OCI-LY1 (cell line): Measurements from ENCODE around the gene ELF2.
"Not testable (repeated sequence)": the region's sequence is repeated elsewhere in the genome, so short reads cannot be mapped to it uniquely, and the experiment has no call there.

Source experiments
- H2AFZ ChIP-seq: fragments of 200-600 bp; sonication (generic), shearing (Covaris generic); 2 replicates; pipeline ENCODE4 v1.6.0; 2014; ENCODE audit warnings: antibody characterized with exemption, mild to moderate bottlenecking, low read length
- H3F3A ChIP-seq: fragments of 200-600 bp; sonication (generic), shearing (Covaris generic); 2 replicates; pipeline ENCODE4 v1.6.0; 2014; ENCODE audit warnings: mild to moderate bottlenecking, antibody characterized with exemption, low read length, moderate library complexity; ENCODE audit not compliant: insufficient read depth
- H3K27ac ChIP-seq: fragments of 200-600 bp; sonication (generic); 2 replicates; pipeline ENCODE4 v1.5.1; 2014; ENCODE audit warnings: low read length, mixed run types, mild to moderate bottlenecking, low read depth; ENCODE audit not compliant: poor library complexity, severe bottlenecking
- H3K27me3 ChIP-seq: fragments of 200-600 bp; sonication (generic); 2 replicates; pipeline ENCODE4 v1.6.0; 2014; ENCODE audit warnings: antibody characterized with exemption, mild to moderate bottlenecking, low read length, moderate library complexity; ENCODE audit not compliant: insufficient read depth
- H3K36me3 ChIP-seq: fragments of 200-600 bp; sonication (generic); 2 replicates; pipeline ENCODE4 v1.6.1; 2014; ENCODE audit warnings: mild to moderate bottlenecking, antibody characterized with exemption, low read length, moderate library complexity, mixed read lengths; ENCODE audit not compliant: insufficient read depth
- H3K4me1 ChIP-seq: fragments of 200-600 bp; sonication (generic); 2 replicates; pipeline ENCODE4 v1.5.1; 2014; ENCODE audit warnings: mild to moderate bottlenecking, low read length, moderate library complexity; ENCODE audit not compliant: insufficient read depth, severe bottlenecking
- H3K4me2 ChIP-seq: fragments of 200-600 bp; sonication (generic), shearing (Covaris generic); 2 replicates; pipeline ENCODE4 v1.6.1; 2014; ENCODE audit warnings: low read length
- H3K4me3 ChIP-seq: fragments of 200-600 bp; sonication (generic); 2 replicates; pipeline ENCODE4 v1.5.1; 2014; ENCODE audit warnings: low read length, low read depth, mild to moderate bottlenecking, mixed read lengths; ENCODE audit not compliant: poor library complexity, severe bottlenecking
- H3K79me2 ChIP-seq: fragments of 200-600 bp; shearing (Covaris generic); 2 replicates; pipeline ENCODE4 v1.6.1; 2016; ENCODE audit warnings: mixed run types, low read length, mixed read lengths; ENCODE audit not compliant: insufficient read depth
- H3K9ac ChIP-seq: fragments of 200-600 bp; sonication (generic), shearing (Covaris generic); 2 replicates; pipeline ENCODE4 v1.6.1; 2014; ENCODE audit warnings: mild to moderate bottlenecking, low read length, mixed read lengths
- H3K9me2 ChIP-seq: fragments of 200-600 bp; sonication (generic), shearing (Covaris generic); 2 replicates; pipeline ENCODE4 v1.6.1; 2014; ENCODE audit warnings: low read depth, mild to moderate bottlenecking, low read length, mixed read lengths
- H3K9me3 ChIP-seq: fragments of 200-600 bp; shearing (Covaris generic); 2 replicates; pipeline ENCODE4 v1.6.1; 2014; ENCODE audit warnings: low read length, mixed read lengths
- H4K20me1 ChIP-seq: fragments of 200-600 bp; sonication (generic), shearing (Covaris generic); 2 replicates; pipeline ENCODE4 v1.6.0; 2016; ENCODE audit warnings: mild to moderate bottlenecking, low read length; ENCODE audit not compliant: insufficient read depth
- CTCF ChIP-seq: fragments of 200-600 bp; sonication (generic), shearing (Covaris generic); IDR thresholded peaks from 2 replicates; pipeline ENCODE4 v1.5.1; 2017; ENCODE audit warnings: mild to moderate bottlenecking, antibody characterized with exemption, low read length, moderate library complexity, mixed read lengths
- EZH2 ChIP-seq: fragments of 200-600 bp; sonication (generic), shearing (Covaris generic); IDR thresholded peaks from 2 replicates; pipeline ENCODE4 v1.8.0; 2017; ENCODE audit warnings: borderline replicate concordance, mixed run types, mild to moderate bottlenecking, antibody characterized with exemption, low read length, moderate library complexity, mixed read lengths

The ELF2 gene

GRCh38 chr4:139009702-139010101, 167.3 kb downstream of the ELF2 start:
- Histone ChIP-seq H3K4me1 (peaks cover 4% of the 10 kb centered on the region), H3K27ac (no peak overlapping the region), H3K9ac (no peak overlapping the region), H3K9me2 (no peaks in the 10 kb centered on the region), H3K4me3 (no peak overlapping the region), H3K36me3 (no peaks in the 10 kb centered on the region; the same call in 1 of the 2 replicates), H3K9me3 (no peaks in the 10 kb centered on the region), H3K27me3 (peaks cover 3% of the 10 kb centered on the region; the same call in 1 of the 2 replicates), H3F3A (no peaks in the 10 kb centered on the region), H3K79me2 (no peaks in the 10 kb centered on the region), H4K20me1 (no peaks in the 10 kb centered on the region), H2AFZ (no peak overlapping the region), H3K4me2 (no peak overlapping the region)
- TF ChIP-seq CTCF (no peak), EZH2 (no peak)

- H2AFZ ChIP-seq, H3K9ac ChIP-seq, H3K4me3 ChIP-seq, H3K36me3 ChIP-seq, H3K27ac ChIP-seq, H3K9me2 ChIP-seq, H3K4me1 ChIP-seq, H4K20me1 ChIP-seq, H3F3A ChIP-seq, H3K4me2 ChIP-seq, H3K9me3 ChIP-seq, H3K27me3 ChIP-seq, H3K79me2 ChIP-seq: not testable (repeated sequence)
Measured at GRCh38 chr4:139008278-139008677, 168.7 kb downstream of the ELF2 start.

- no peaks in the 10 kb centered on the region for H3F3A ChIP-seq
- no peaks in the 10 kb centered on the region for H4K20me1 ChIP-seq
- no peaks in the 10 kb centered on the region for H3K9me2 ChIP-seq
- H2AFZ ChIP-seq, result no peak overlapping the region
- no peak overlapping the region for H3K9ac ChIP-seq
- TF ChIP-seq EZH2, result no peak
- TF ChIP-seq CTCF, result no peak
- H3K4me2 ChIP-seq, result no peak overlapping the region
- H3K36me3 ChIP-seq, result no peaks in the 10 kb centered on the region; the same call in 1 of the 2 replicates
- H3K4me3 ChIP-seq, result no peak overlapping the region
- H3K79me2 ChIP-seq, result no peaks in the 10 kb centered on the region
- H3K27ac ChIP-seq, result no peak overlapping the region
- H3K27me3 ChIP-seq, result peaks cover 3% of the 10 kb centered on the region; the same call in 1 of the 2 replicates
- H3K9me3 ChIP-seq, result no peaks in the 10 kb centered on the region
- H3K4me1 ChIP-seq, result no peaks in the 10 kb centered on the region
Measured at GRCh38 chr4:139007640-139008039, 169.4 kb downstream of the ELF2 start.
